Lower leg skin (tissue), 4 donors: ENCODE data around the gene GLP2R. TPM values are rescaled to one million over a fixed set of nuclear protein-coding genes. Genes with fewer than 3 reads are reported as not detected.

Experiments used
- DNase-seq, 2 donors: peaks; one replicate each; pipeline ENCODE4 v3.0.0-alpha.2; 2019; ENCODE audit warnings: low spot score in 2 of 2
- H3K4me3 ChIP-seq: fragments of 200-600 bp; sonication (generic); 2 replicates; pipeline ENCODE4 v1.5.1; 2017; ENCODE audit warnings: mild to moderate bottlenecking, low read depth; ENCODE audit not compliant: poor library complexity, severe bottlenecking
- CTCF ChIP-seq, 3 donors: fragments of 450-650 bp; IDR thresholded peaks; one replicate each; pipeline ENCODE4 v1.5.1; 2016; ENCODE audit warnings: antibody characterized with exemption in 3 of 3, mild to moderate bottlenecking in 3 of 3, moderate library complexity in 2 of 3
- POLR2A ChIP-seq, 2 donors: fragments of 450-650 bp; IDR thresholded peaks; one replicate each; pipeline ENCODE4 v1.6.1; 2016 to 2017; ENCODE audit warnings: antibody characterized with exemption in 2 of 2, mild to moderate bottlenecking in 1 of 2, moderate library complexity in 1 of 2
- WGBS, 2 donors: methylation state at CpG; one replicate each; pipeline ENCODE4 v1.1.5; 2018; 5-methylcytosine and 5-hydroxymethylcytosine counted together
- intact Hi-C: fragments of 100-400 bp; cut with DNase I; formaldehyde crosslinking; loops from one replicate; pipeline ENCODE4 v1.15.0; 2023; ENCODE audit warnings: low total_unique reads
- total RNA-seq, 4 donors: library from RNA; depleted of rRNA; stranded (reverse); fragments of >200 nt; gene quantifications; one replicate each; pipeline ENCODE4 v1.1.0, GENCODE V29; 2016

GLP2R gene
- total RNA-seq, 4 donors from 2014 or later = 1.9 TPM; not detected in 3

DNA sequence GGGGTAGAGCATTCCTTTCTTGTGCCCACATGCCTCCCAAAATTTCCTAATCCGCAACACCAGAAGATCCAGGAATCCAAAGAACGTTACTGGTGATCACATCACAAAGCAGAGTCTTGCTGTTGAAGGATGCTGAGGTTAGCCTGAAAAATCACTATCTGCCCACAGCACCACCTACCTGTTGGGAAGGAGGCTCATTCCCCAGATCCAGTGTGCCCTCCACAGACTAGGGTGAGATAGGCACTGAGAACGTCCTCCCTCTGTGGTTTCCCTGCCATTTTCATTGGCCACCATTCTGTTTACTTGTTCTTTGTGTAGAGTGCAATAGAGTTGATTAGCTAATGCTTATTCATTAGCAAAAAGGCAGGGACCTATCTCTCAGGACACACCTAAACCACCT, 49.0 kb downstream of the GLP2R start:
- WGBS, 2 donors = 79 to 93% methylated on average over 3 of the region's 3 CpGs
- DNase-seq = peak in 1 of 2 donors; percentile 20
- H3K4me3 ChIP-seq = no peak overlapping the region
- TF ChIP-seq POLR2A (IDR thresholded peaks at IDR 0.05) (no peak), CTCF (IDR thresholded peaks at IDR 0.05) (no peak)
- intact Hi-C loops = no loop called here

DNA sequence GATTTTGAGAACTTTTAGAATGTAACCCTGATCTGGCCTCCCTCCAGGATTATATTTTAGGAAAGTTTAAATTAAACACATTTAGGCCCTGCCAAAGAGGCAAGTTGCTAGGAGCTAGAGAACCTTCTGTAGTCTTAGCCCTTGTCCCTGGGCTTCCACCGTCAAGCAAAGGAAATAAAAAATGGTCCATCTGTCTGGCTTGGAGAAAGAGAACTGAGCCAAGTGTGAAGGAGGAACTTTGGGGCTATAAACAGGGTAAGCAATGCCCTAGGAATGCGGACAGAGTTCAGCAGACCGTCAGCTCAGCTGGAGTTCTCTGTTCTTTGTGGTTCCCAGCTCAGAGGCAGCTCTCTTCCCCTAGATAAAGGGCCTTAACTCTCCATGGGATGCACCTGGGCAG, 49.7 kb downstream of the GLP2R start:
- 30 to 43% methylated on average over 3 of the region's 3 CpGs for WGBS, 2 donors
- intact Hi-C loops = no loop called here
- DNase-seq = no peak
- TF ChIP-seq POLR2A (IDR thresholded peaks at IDR 0.05) (no peak), CTCF (IDR thresholded peaks at IDR 0.05) (no peak)
- H3K4me3 ChIP-seq = no peak overlapping the region

- DNase-seq = peak in 1 of 2 donors; percentile 29
- WGBS, 2 donors = 73 to 76% methylated on average over 3 of the region's 3 CpGs
- intact Hi-C loops = no loop called here
- no peak overlapping the region for H3K4me3 ChIP-seq
- TF ChIP-seq CTCF (IDR thresholded peaks at IDR 0.05) (no peak), POLR2A (IDR thresholded peaks at IDR 0.05) (no peak)
Observed at GRCh38 chr17:9878356-9878755, 52.6 kb downstream of the GLP2R start.

DNA sequence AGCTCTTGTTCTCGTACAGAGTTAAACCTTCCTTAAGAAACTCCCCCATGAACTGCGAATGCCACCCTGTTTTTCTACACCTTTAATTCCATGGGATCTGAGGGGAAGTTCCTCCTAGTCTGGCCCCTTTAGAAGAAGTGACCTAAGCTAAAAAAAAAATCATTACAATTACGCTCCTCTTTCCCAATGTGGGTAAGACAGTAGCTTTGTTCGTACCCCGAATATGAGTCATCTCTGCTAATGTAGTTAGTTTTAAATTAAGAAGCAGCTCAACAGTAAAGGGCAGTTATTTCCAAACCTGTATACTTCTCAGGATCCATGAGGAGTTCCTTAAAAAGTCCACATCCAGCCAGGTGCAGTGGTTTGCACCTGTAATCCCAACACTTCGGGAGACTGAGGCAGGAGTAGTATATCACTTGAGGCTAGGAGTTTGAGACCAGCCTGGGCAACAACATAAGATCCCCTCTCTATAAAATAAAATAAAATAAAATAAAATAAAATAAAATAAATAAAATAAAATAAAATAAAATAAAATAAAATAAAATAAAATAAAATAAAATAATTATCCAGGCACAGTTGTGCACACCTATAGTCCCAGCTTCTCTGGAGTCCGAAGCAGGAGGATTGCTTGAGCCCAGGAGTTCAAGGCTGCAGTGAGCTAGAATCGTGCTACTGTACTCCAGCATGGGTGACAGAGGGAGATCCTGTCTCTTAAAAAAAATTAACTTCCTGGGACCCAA, 53.2 kb downstream of the GLP2R start:
- peak in 1 of 2 donors; percentile 23 for DNase-seq
- no peak overlapping the region for H3K4me3 ChIP-seq
- WGBS, 2 donors = 82 to 88% methylated on average over 8 of the region's 8 CpGs
- TF ChIP-seq POLR2A (IDR thresholded peaks at IDR 0.05) (no peak), CTCF (IDR thresholded peaks at IDR 0.05) (no peak)
- intact Hi-C loops = no loop called here

- WGBS, 2 donors = 60 to 76% methylated on average over 3 of the region's 3 CpGs
- TF ChIP-seq POLR2A (IDR thresholded peaks at IDR 0.05) (no peak), CTCF (IDR thresholded peaks at IDR 0.05) (no peak)
- intact Hi-C loops = no loop called here
Observed at GRCh38 chr17:9880582-9880999, 54.9 kb downstream of the GLP2R start.

GRCh38 chr17:9883451-9883850, 57.7 kb downstream of the GLP2R start:
- intact Hi-C loops = no loop called here
- DNase-seq = no peak
- no peak for TF ChIP-seq CTCF (IDR thresholded peaks at IDR 0.05)
- no peak for TF ChIP-seq POLR2A (IDR thresholded peaks at IDR 0.05)
- no peak overlapping the region for H3K4me3 ChIP-seq

More at GRCh38 chr17:9880582-9880999, 54.9 kb downstream of the GLP2R start:
- peak; percentile 20 to 32 for DNase-seq
- H3K4me3 ChIP-seq = no peak overlapping the region
